GM18507 (cell line): ENCODE results near the gene ATMIN.

Source experiments
- DNase-seq: peaks from one replicate; pipeline ENCODE4 v3.0.0; 2011; ENCODE audit warnings: low read depth; ENCODE audit not compliant: insufficient read length; ENCODE audit errors: extremely low spot score
- FAIRE-seq: peaks from 2 replicates; lab custom pipeline; 2011; peaks lifted over from hg19 to GRCh38; lab: Jason Lieb, UNC

The ATMIN gene

DNA sequence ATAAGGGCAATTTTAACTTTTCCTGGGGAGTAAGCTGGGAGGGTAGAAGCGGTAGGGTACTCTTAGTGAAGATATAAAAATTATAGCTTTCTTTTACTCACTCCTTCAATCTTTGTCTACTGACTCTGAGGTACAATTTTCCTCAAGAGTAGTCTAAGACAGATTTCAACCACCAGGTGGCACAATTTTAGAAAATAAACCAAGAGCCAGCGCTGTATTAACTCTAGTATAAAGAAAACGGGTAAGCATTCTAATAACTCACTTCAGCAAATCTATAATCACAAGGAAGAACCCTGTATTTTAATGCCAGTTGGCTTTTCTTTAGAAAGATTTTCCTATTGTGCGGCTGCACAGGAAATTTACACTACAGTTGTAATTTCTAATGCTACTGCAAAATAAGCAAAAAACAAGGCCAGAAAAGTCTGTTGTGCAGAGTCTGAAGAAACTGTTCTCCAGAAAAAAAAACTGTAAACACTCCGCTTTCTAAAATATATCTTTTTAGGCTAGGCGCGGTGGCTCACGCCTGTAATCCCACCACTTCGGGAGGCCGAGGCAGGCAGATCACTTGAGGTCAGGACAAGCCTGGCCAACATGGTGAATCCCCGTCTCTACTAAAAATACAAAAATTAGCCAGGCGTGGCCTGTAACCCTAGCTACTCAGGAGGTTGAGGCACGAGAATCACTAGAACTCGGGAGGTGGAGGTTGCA lies 30.8 kb upstream of the ATMIN start:
- peak; percentile 53 for FAIRE-seq
- DNase-seq: no peak

- DNase-seq: no peak
- no peak for FAIRE-seq
Observed at GRCh38 chr16:81005610-81006161, 30.0 kb upstream of the ATMIN start.

DNA sequence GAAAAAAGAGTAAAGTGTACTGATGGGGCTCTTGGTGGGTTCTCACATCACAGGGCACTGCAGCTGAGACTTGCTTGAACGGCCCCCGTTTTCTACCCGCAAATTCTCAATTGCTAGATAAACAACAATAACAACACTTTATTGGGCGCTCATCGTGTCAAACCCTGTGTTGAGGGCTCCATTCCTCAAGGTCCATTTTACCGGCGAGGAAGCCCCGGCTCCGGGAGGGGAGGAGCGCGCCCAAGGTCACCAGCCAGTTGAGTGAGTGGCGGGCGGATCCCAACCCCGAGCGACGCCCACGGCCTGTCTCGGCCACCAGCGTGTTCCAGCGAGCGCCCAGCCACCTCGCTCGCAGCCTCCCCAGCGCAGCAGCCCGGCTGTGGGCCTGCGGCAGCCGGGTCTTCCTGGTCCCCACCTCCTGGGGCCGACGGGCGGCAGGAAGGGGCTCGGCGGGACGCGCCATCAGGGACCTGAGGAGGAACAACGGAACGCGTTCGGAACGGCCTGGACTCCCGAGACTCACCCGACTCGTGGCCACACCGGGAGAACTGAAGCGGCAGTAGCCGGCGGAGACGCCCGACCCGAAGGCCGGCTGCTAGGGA lies 29.3 kb upstream of the ATMIN start:
- peak; percentile 18 for FAIRE-seq
- DNase-seq: no peak

GRCh38 chr16:81006813-81007695 lies 28.6 kb upstream of the ATMIN start, which contains the start of the genes CENPN and CMC2:
Gene CENPN (plus strand): TSS chr16:81007214. CDS start chr16:81011940, 4,726 bp downstream.
Gene CMC2 (minus strand): TSS chr16:81006885. CDS start chr16:80997394, 9,491 bp downstream.
- DNase-seq (peak; percentile 82), FAIRE-seq (peak; percentile 89)

GRCh38 chr16:81008505-81008789 lies 27.2 kb upstream of the ATMIN start:
- FAIRE-seq: no peak
- no peak for DNase-seq

DNA sequence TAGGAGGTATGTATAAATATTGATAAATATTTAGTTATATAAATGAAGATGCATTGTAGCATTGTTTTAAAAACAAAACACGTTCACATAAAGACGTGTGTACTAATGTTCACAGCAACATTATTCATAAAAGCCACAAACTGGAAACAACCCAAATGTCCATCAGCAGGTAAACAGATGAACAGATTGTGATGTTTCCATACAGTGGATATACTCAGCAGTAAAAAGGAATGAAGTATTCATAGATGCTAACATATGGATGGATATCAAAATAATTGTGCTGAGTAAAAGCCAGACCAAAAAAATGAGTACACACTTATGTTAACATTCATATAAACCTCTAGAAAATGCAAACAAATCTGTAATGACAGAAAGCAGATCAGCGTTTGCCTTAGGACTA lies 22.7 kb upstream of the ATMIN start:
- FAIRE-seq (no peak), DNase-seq (no peak)

- FAIRE-seq (no peak), DNase-seq (no peak)
Observed at GRCh38 chr16:81014672-81015071, 21.0 kb upstream of the ATMIN start.

DNA sequence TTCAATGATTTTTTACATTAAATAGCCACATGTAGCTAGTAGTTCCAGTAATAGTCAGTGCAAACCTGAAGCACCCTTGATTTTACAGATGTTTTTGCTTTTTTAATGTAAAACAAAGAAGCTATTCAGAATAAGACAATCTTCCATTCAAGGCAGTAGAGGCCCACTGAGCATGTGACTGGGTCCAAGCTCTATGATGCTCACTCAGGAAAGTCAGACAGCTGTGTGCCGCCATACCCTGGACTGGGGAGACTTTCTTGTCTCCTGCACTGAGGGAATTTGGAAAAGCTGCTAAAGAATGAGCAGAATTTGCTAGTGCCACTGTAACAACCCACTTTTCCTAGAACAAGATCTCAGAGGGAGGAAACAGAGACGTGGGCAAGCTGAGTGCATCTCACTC lies 17.1 kb upstream of the ATMIN start:
- no peak for DNase-seq
- FAIRE-seq: no peak

- FAIRE-seq (no peak), DNase-seq (no peak)
Observed at GRCh38 chr16:81026429-81026828, 9.2 kb upstream of the ATMIN start.

DNA sequence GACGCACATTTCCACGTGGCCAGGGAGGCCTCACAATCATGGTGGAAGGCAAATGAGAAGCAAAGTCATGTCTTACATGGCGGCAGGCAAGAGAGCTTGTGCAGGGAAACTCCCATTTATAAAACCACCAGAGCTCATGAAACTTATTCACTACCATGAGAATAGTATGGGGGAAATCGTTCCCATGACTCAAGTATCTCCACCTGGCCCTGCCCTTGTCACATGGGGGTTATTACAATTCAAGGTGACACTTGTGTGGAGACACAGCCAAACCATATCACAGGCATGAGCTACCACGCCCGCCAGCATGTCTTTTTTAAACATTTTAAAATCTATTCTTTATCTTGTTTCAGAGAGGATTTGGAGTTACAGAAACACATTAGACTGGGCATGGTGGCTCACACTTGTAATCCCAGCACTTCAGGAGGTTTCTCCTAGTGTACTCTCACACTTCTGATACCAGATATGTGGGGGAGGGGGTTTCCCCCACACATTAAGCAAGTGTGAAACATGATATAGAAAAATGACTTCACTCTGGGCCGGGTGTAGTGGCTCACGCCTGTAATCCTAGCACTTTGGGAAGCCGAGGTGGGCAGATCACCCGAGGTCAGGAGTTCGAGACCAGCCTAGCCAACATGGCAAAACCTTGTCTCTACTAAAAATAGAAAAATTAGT lies 5.6 kb upstream of the ATMIN start:
- FAIRE-seq (no peak), DNase-seq (no peak)

DNA sequence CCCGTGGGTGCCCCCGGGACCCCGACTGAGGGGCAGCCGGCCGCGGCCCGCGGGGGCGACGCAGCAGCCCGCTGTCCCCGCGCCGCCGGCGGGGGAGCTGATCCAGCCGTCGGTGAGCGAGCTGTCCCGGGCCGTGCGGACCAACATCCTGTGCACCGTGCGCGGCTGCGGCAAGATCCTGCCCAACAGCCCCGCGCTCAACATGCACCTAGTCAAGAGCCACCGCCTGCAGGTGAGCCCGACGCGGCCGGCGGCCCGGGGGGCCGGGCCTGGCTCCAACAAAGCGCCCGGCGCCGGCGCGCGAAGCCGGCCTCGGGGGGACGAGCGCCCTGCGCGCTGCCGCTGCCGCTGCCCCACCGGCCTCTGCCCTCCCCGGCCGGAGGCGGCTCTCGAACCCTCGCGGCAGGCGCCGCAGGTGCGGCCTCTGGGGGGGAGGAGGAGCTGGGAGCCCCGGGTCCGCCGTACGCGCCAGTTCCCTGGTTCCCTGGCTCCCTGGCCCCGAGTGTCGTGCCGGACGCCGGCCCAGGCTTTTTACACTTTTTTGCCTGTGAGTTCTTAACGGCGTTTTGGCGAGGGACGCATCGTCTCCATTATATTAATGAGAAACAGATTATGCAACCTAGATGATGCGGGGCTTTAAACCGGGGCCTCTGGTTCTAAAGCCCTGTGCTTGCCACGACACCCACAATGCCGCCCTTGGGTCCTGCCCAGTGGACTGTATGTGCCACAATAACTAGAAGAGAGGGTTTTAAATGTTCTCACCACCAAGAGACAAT lies 521 bp downstream of the ATMIN start:
- no peak for FAIRE-seq
- DNase-seq: peak; percentile 12

DNA sequence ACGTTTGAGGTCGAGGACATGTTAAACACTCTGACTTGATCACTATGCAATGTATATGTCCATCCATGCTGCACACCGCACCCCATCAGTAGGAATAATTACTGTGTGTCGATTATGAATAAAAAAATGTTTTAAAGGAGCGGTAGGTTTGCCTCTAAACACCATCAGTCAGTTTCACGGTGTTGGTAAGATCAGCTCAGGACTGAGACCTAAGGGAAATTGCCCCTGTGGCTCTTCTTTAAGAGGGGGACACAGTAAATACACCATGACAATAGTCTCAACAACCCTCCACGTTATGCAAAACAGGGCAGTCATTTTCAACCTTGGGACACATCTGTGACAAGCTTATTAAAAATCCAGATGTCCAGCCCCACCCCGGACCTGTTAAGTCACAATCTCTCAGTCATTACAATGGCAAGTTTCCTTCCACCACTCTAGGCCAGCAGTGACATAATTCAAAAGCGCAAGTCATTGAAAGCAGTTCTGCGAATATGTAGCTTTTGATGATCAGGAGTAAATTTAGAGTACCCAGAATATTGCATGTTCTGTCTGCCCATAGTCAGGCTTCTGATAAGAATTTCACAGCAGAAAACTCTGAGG lies 1.2 kb downstream of the ATMIN start:
- DNase-seq (no peak), FAIRE-seq (no peak)

- no peak for DNase-seq
- FAIRE-seq: no peak
Observed at GRCh38 chr16:81040131-81040530, 4.5 kb downstream of the ATMIN start.

DNA sequence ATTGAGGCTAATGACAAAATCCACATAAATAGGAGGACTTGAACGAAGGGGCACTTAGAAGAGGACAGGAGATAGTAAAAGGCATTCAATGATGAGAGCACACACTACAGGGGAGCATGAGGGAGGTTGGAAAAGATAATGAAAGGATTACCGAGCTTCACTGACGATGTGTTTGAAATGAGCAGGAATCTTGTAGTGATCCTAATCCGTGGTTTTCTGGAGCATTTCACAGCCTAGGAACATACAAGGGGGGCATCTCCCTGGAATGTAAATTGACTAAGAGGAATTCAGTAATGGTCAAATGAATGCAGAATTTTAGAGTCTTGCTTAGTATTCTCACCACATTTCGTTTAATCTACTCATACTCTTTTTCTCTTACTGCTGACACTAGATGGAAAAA lies 5.2 kb downstream of the ATMIN start:
- no peak for FAIRE-seq
- DNase-seq: no peak

DNA sequence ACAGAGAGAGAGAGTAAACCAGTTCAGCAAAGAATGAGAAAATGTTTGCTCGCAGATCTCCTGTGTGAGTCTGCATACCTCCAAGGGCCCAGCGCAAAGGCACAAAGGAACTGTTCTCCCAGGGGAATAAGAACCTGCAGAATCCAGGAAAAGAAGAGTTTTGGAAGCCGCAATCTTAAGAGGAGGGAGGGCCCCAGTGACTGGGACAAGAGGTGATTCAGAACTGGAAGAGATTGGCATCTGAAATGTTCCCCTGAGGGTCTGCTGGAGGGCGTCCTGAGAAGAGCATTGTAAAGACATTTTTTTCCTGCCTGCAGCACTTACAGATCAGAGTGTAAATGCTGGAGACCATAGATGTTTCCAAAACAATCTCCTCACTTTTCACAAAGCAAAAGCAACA lies 6.1 kb downstream of the ATMIN start:
- FAIRE-seq (no peak), DNase-seq (no peak)

GRCh38 chr16:81042821-81043220 lies 7.2 kb downstream of the ATMIN start:
- no peak for DNase-seq
- no peak for FAIRE-seq

DNA sequence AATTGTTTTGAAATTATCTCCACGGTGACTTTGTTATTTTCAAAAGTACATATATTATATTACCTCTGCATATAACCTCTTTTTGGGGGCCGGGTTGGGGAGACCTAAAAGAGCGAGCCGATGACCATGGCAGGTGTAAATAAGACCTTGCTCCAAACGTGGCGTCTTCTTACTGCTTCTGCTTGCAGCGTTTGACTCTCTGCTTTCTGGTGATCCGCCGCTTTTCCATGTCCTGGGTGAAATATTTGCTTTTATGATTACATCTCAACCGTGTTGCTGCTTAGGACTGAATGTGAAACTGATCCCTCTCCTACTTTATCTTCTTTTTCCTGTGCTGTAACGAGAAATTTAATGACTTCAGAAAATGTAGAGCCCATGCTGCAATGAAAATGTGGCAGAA lies 18.1 kb downstream of the ATMIN start:
- no peak for FAIRE-seq
- DNase-seq: no peak

DNA sequence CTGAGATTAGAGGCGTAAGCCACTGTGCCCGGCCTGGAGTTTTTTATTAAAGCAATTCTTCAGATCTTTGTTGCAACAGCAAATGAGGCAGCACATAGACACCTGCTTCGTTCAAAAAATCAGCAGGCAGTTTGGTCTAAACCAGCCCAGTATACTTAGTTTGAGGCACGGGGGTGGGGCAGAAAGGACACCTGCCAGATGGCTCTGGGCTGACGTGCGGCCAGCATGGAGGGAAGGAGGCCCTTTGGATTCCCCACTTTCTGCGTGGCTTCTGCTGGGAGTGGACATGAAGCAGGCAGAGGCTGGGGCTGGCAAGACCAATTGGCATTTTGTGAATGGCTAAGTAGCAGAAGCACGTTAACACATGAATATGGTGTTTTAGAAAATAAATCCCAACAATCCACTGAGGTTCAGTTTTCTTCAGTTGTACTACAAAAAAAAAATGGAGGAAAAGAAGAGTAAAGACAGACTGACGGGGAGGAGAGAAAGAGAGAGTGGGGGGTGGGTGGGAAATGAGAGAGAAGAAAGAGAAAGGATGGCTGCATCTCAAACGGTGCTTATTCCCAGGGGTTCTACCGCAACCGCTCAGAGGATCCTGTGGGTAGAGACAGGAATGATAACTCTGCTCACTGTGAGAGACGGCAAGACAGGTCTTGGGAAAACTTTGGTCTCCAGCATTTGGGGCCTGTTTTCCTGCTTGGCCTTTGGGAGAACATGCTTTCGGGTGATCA lies 25.1 kb downstream of the ATMIN start:
- FAIRE-seq (no peak), DNase-seq (no peak)
